Thyroid gland (tissue), 4 donors: ENCODE results near the gene AHNAK2.

Source experiments
- CTCF ChIP-seq, 6 experiments: fragments of 200-600 bp in 3 of 6; fragments of 450-650 bp in 3 of 6; sonication (generic) in 3 of 6; IDR thresholded peaks; one replicate each; pipeline ENCODE4 v1.5.1; 2016 to 2019; ENCODE audit warnings: antibody characterized with exemption in 6 of 6, mild to moderate bottlenecking in 2 of 6, inconsistent platforms in 1 of 6, moderate library complexity in 1 of 6
- POLR2A ChIP-seq, 2 donors: fragments of 450-650 bp; IDR thresholded peaks; one replicate each; pipeline ENCODE4 v1.6.1; 2017; ENCODE audit warnings: antibody characterized with exemption in 2 of 2, mild to moderate bottlenecking in 2 of 2, moderate library complexity in 1 of 2

GRCh38 chr14:104898870-104899510 is 79.2 kb downstream of the AHNAK2 start:
- TF ChIP-seq CTCF (IDR thresholded peaks at IDR 0.05) (no peak), POLR2A (IDR thresholded peaks at IDR 0.05) (no peak)
